Thoracic aorta (tissue), 2 donors: Measurements from ENCODE around the gene BLVRB. TPM values are rescaled to one million over a fixed set of nuclear protein-coding genes. Genes with fewer than 3 reads are reported as not detected.

ENCODE experiments used
- ATAC-seq: fragments of 150-250 bp; one replicate; pipeline ENCODE4 v1.8.0; 2017; ENCODE audit warnings: low read depth; ENCODE audit not compliant: insufficient number of reproducible peaks, low FRiP score
- DNase-seq: peaks from one replicate; pipeline ENCODE4 v3.0.0-alpha.2; 2020; ENCODE audit warnings: low spot score
- H3K27ac ChIP-seq, 2 donors: fragments of 200-600 bp; sonication (generic); 1 replicate in 1 of 2; 2 replicates in 1 of 2; pipeline ENCODE4 v1.5.1; 2016; ENCODE audit warnings: mild to moderate bottlenecking in 2 of 2, moderate library complexity in 2 of 2
- H3K27me3 ChIP-seq: fragments of 200-600 bp; sonication (generic); replicated peaks from 2 replicates; pipeline ENCODE4 v1.6.0; 2016; ENCODE audit warnings: mild to moderate bottlenecking; ENCODE audit not compliant: insufficient read depth
- H3K36me3 ChIP-seq: fragments of 200-600 bp; sonication (generic); one replicate; pipeline ENCODE4 v1.5.1; 2016
- H3K4me1 ChIP-seq, 2 donors: fragments of 200-600 bp; sonication (generic); 1 replicate in 1 of 2; 2 replicates in 1 of 2; pipeline versions ENCODE4 v1.5.1 to v1.6.0; 2016; ENCODE audit warnings: low read depth in 2 of 2, mild to moderate bottlenecking in 1 of 2; ENCODE audit not compliant: control insufficient read depth in 1 of 2
- H3K4me3 ChIP-seq: fragments of 200-600 bp; sonication (generic); 2 replicates; pipeline ENCODE4 v1.5.1; 2016; ENCODE audit warnings: mild to moderate bottlenecking
- H3K9me3 ChIP-seq: fragments of 200-600 bp; sonication (generic); 2 replicates; pipeline ENCODE4 v1.5.1; 2016
- CTCF ChIP-seq: fragments of 200-600 bp; sonication (generic); IDR thresholded peaks from one replicate; pipeline ENCODE4 v1.5.1; 2019; ENCODE audit warnings: antibody characterized with exemption
- total RNA-seq, 2 donors: library from RNA; depleted of rRNA; stranded (reverse); fragments of >200 nt; gene quantifications; one replicate each; pipeline versions ENCODE4 v1.1.0 to v1.2.3, GENCODE V29; 2016

Gene BLVRB
- total RNA-seq, 2 donors from 2014 or later = 97.4 to 229 TPM

- DNase-seq (no peak), ATAC-seq (no peak)
- no peak overlapping the region for H3K4me3 ChIP-seq
- no peak overlapping the region for H3K27ac ChIP-seq
- no peak for TF ChIP-seq CTCF
- no peaks in the 10 kb centered on the region for H3K36me3 ChIP-seq
- no peaks in the 10 kb centered on the region for H3K27me3 ChIP-seq
- no peaks in the 10 kb centered on the region for H3K9me3 ChIP-seq
- H3K4me1 ChIP-seq = peaks cover 5 to 14% of the 10 kb centered on the region in 2 donors
These were observed 65.0 kb downstream of the BLVRB start for GRCh38 chr19:40400559-40400958.

GRCh38 chr19:40398417-40399131 is 67.0 kb downstream of the BLVRB start:
- no peak for ATAC-seq

More at GRCh38 chr19:40398417-40399131, 67.0 kb downstream of the BLVRB start:
- Histone ChIP-seq H3K27ac (no peak overlapping the region), H3K4me3 (no peak overlapping the region), H3K4me1 (peaks cover 5 to 7% of the 10 kb centered on the region in 2 donors), H3K27me3 (no peaks in the 10 kb centered on the region), H3K9me3 (no peaks in the 10 kb centered on the region), H3K36me3 (no peaks in the 10 kb centered on the region)
- TF ChIP-seq CTCF = no peak
- DNase-seq = no peak

Other genes with a start within 250 kb of the BLVRB start
- gene TTC9B, start 247.4 kb downstream of the BLVRB start, total RNA-seq = not detected
- gene CCNP, start 239.1 kb downstream of the BLVRB start, total RNA-seq = 1 to 10 TPM in 1 of 2 donors, not detected in 1; 1.6 TPM
- gene AKT2, start 180.4 kb downstream of the BLVRB start, total RNA-seq = 100 to 1,000 TPM in 1 of 2 donors, 10 to 100 TPM in 1; 94.5 to 138 TPM
- gene C19orf47, start 117.3 kb downstream of the BLVRB start, total RNA-seq = 10 to 100 TPM; 20.2 to 34.2 TPM
- 100 to 1,000 TPM; 386 to 531 TPM for gene PLD3, start 117.0 kb downstream of the BLVRB start, total RNA-seq
- gene HIPK4, start 75.6 kb downstream of the BLVRB start, total RNA-seq = not detected
- 1 to 10 TPM; 3.7 to 7.3 TPM for gene PRX, start 52.4 kb downstream of the BLVRB start, total RNA-seq
- gene SERTAD1, start 39.8 kb downstream of the BLVRB start, total RNA-seq = 10 to 100 TPM; 22.7 to 42.3 TPM
- 10 to 100 TPM; 12.3 to 19.4 TPM for gene SERTAD3, start 21.4 kb downstream of the BLVRB start, total RNA-seq
- gene SPTBN4, start 1.3 kb upstream of the BLVRB start, total RNA-seq = 1 to 10 TPM; 2.0 to 7.0 TPM
- gene SHKBP1, start 111.1 kb upstream of the BLVRB start, total RNA-seq = 10 to 100 TPM; 36.0 to 78.4 TPM
- 100 to 1,000 TPM; 687 to 905 TPM for gene LTBP4, start 135.6 kb upstream of the BLVRB start, total RNA-seq
- 100 to 1,000 TPM; 101 to 133 TPM for gene NUMBL, start 224.9 kb upstream of the BLVRB start, total RNA-seq